Neural progenitor cell (in vitro differentiated cells): ENCODE measurements around the gene B3GNT5. TPM values are rescaled to one million over a fixed set of nuclear protein-coding genes. Genes with fewer than 3 reads are reported as not detected.

ENCODE experiments used
- DNase-seq: peaks from one replicate; pipeline ENCODE4 v3.0.0-alpha.2; 2016; ENCODE audit warnings: low spot score
- H2AFZ ChIP-seq: fragments of 200-600 bp; sonication (generic); replicated peaks from 2 replicates; pipeline ENCODE4 v1.6.1; 2016; ENCODE audit warnings: antibody characterized with exemption
- H3F3A ChIP-seq: fragments of 200-600 bp; sonication (generic); 2 replicates; pipeline ENCODE4 v1.6.1; 2016; ENCODE audit warnings: antibody characterized with exemption, low read depth
- H3K27ac ChIP-seq: fragments of 200-600 bp; sonication (generic); 2 replicates; pipeline ENCODE4 v1.5.1; 2016; ENCODE audit warnings: mild to moderate bottlenecking
- H3K27me3 ChIP-seq: fragments of 200-600 bp; sonication (generic); 2 replicates; pipeline ENCODE4 v1.6.1; 2016; ENCODE audit warnings: mild to moderate bottlenecking, moderate library complexity
- H3K36me3 ChIP-seq: fragments of 200-600 bp; sonication (generic); 2 replicates; pipeline ENCODE4 v1.5.1; 2016
- H3K4me1 ChIP-seq: fragments of 200-600 bp; sonication (generic); 2 replicates; pipeline ENCODE4 v1.6.1; 2016; ENCODE audit warnings: mixed run types
- H3K4me2 ChIP-seq: fragments of 200-600 bp; sonication (generic); 2 replicates; pipeline ENCODE4 v1.6.1; 2016
- H3K4me3 ChIP-seq: fragments of 200-600 bp; sonication (generic); 2 replicates; pipeline ENCODE4 v1.5.1; 2016
- H3K79me2 ChIP-seq: fragments of 200-600 bp; sonication (generic); 2 replicates; pipeline ENCODE4 v1.6.1; 2016; ENCODE audit warnings: low read depth
- H3K9ac ChIP-seq: fragments of 200-600 bp; sonication (generic); 2 replicates; pipeline ENCODE4 v1.6.1; 2016
- H3K9me3 ChIP-seq: fragments of 200-600 bp; sonication (generic); 2 replicates; pipeline ENCODE4 v1.5.1; 2016; ENCODE audit warnings: low read depth
- H4K20me1 ChIP-seq: fragments of 200-600 bp; sonication (generic); 2 replicates; pipeline ENCODE4 v1.6.1; 2016; ENCODE audit warnings: low read depth
- H3K27ac Mint-ChIP-seq: 3 replicates; pipeline ENCODE4 v1.8.0; 2021; ENCODE audit warnings: mixed read lengths
- H3K27me3 Mint-ChIP-seq: 2 replicates; pipeline ENCODE4 v1.8.0; 2022; ENCODE audit warnings: low read depth, mild to moderate bottlenecking, inconsistent platforms, moderate library complexity, mixed read lengths; ENCODE audit not compliant: insufficient read depth
- H3K36me3 Mint-ChIP-seq: 3 replicates; pipeline ENCODE4 v1.8.0; 2021; ENCODE audit warnings: mixed read lengths
- H3K4me1 Mint-ChIP-seq: 3 replicates; pipeline ENCODE4 v1.8.0; 2021; ENCODE audit warnings: mixed read lengths
- H3K4me3 Mint-ChIP-seq: 3 replicates; pipeline ENCODE4 v1.8.0; 2021; ENCODE audit warnings: mild to moderate bottlenecking, moderate library complexity, mixed read lengths
- H3K9me3 Mint-ChIP-seq: 3 replicates; pipeline ENCODE4 v1.8.0; 2020; ENCODE audit warnings: mixed read lengths
- CTCF ChIP-seq: fragments of 200-600 bp; sonication (generic); IDR thresholded peaks from 2 replicates; pipeline ENCODE4 v1.5.1; 2017; ENCODE audit warnings: antibody characterized with exemption, mild to moderate bottlenecking
- EZH2 ChIP-seq: fragments of 200-600 bp; sonication (generic); IDR thresholded peaks from 2 replicates; pipeline ENCODE4 v1.6.1; 2017; ENCODE audit warnings: antibody characterized with exemption, mild to moderate bottlenecking, moderate library complexity
- EZH2phosphoT487 ChIP-seq: fragments of 200-600 bp; sonication (generic); IDR thresholded peaks from 2 replicates; pipeline ENCODE4 v1.6.1; 2017; ENCODE audit warnings: antibody characterized with exemption
- small RNA-seq: library from RNA; depleted of rRNA; stranded (forward); fragments of <200 nt; gene quantifications from one replicate; pipeline ENCODE3, GENCODE V24; 2015
- total RNA-seq: library from RNA; depleted of rRNA; stranded (reverse); fragments of >200 nt; gene quantifications from 2 replicates; pipeline ENCODE4 v1.2.3, GENCODE V29; 2015; ENCODE audit warnings: low replicate concordance

The B3GNT5 gene
- total RNA-seq, 1 donor from 2014 or later = 14.1 TPM

GRCh38 chr3:183318877-183319276, 65.8 kb downstream of the B3GNT5 start:
- Mint-ChIP-seq H3K27me3 (peaks cover 2% of the 10 kb centered on the region), H3K9me3 (no peaks in the 10 kb centered on the region), H3K36me3 (no peaks in the 10 kb centered on the region), H3K4me1 (peaks cover 8% of the 10 kb centered on the region), H3K27ac (no peak overlapping the region), H3K4me3 (no peak overlapping the region)
- H4K20me1 ChIP-seq = no peaks in the 10 kb centered on the region
- H3K9ac ChIP-seq = no peak overlapping the region
- H2AFZ ChIP-seq = no peak overlapping the region
- TF ChIP-seq EZH2phosphoT487 (no peak), EZH2 (no peak), CTCF (no peak)
- no peak for DNase-seq
- H3K36me3 ChIP-seq = no peaks in the 10 kb centered on the region
- no peak overlapping the region for H3K27ac ChIP-seq
- no peaks in the 10 kb centered on the region for H3K9me3 ChIP-seq
- no peaks in the 10 kb centered on the region for H3K79me2 ChIP-seq
- H3K4me2 ChIP-seq = no peak overlapping the region
- H3K27me3 ChIP-seq = no peaks in the 10 kb centered on the region
- H3K4me1 ChIP-seq = peaks cover 28% of the 10 kb centered on the region
- H3F3A ChIP-seq = no peaks in the 10 kb centered on the region
- no peak overlapping the region for H3K4me3 ChIP-seq

GRCh38 chr3:183319371-183319770, 66.3 kb downstream of the B3GNT5 start:
- Mint-ChIP-seq H3K4me1 (peaks cover 8% of the 10 kb centered on the region), H3K27ac (no peak overlapping the region), H3K9me3 (no peaks in the 10 kb centered on the region), H3K36me3 (no peaks in the 10 kb centered on the region), H3K27me3 (peaks cover 2% of the 10 kb centered on the region), H3K4me3 (no peak overlapping the region)
- no peak overlapping the region for H3K4me2 ChIP-seq
- H3K36me3 ChIP-seq = no peaks in the 10 kb centered on the region
- no peak overlapping the region for H3K9ac ChIP-seq
- no peaks in the 10 kb centered on the region for H3K27me3 ChIP-seq
- DNase-seq = no peak
- TF ChIP-seq CTCF (no peak), EZH2 (no peak), EZH2phosphoT487 (no peak)
- H2AFZ ChIP-seq = no peak overlapping the region
- no peaks in the 10 kb centered on the region for H4K20me1 ChIP-seq
- peaks cover 23% of the 10 kb centered on the region for H3K4me1 ChIP-seq
- no peaks in the 10 kb centered on the region for H3F3A ChIP-seq
- no peaks in the 10 kb centered on the region for H3K79me2 ChIP-seq
- no peak overlapping the region for H3K27ac ChIP-seq
- no peak overlapping the region for H3K4me3 ChIP-seq
- H3K9me3 ChIP-seq = no peaks in the 10 kb centered on the region

Small RNA genes within 50 kb of the gene (small RNA-seq; reads per million reads assigned to genes)
- not detected for gene RNA5SP151

Other genes starting within 250 kb of the B3GNT5 start
- gene MCCC1, start 153.8 kb upstream of the B3GNT5 start, total RNA-seq = 29.9 and 34.9 TPM in 2 replicates
- 0.68 TPM in 1 of 2 replicates, not detected in the other for gene LAMP3, start 90.5 kb upstream of the B3GNT5 start, total RNA-seq
- gene MCF2L2, start 175.4 kb downstream of the B3GNT5 start, total RNA-seq = 10.4 and 11.1 TPM in 2 replicates